HG03097 (cell line): Measurements from ENCODE around the gene PPP1R12A.
"Not testable (repeated sequence)": the region's sequence is repeated elsewhere in the genome, so short reads cannot be mapped to it uniquely, and the experiment has no call there.

Source experiments
- ATAC-seq: cut with Tn5 transposase; IDR thresholded peaks from one replicate; pipeline ENCODE4 v1.9.1; 2021; ENCODE audit not compliant: unreplicated experiment, low FRiP score

Gene PPP1R12A

DNA sequence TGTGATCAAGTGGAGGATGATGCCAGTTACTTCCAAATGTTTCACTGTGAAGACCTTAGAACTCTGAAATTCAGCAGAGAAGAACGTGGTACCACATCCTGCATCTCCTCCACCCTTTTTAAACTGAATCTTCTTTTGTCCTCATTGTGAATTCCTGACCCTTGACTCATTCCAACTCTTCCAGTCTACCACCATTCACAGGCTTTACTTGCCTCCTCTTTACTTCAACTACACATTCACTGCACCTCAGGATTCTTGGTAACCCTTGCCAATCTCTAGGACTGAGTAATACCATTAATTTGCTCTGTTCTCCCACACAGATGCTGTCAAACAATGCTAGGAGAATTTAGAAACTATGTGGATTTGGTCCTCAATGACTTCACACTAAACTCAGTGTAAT is 37.3 kb downstream of the PPP1R12A start:
- no peak for ATAC-seq

DNA sequence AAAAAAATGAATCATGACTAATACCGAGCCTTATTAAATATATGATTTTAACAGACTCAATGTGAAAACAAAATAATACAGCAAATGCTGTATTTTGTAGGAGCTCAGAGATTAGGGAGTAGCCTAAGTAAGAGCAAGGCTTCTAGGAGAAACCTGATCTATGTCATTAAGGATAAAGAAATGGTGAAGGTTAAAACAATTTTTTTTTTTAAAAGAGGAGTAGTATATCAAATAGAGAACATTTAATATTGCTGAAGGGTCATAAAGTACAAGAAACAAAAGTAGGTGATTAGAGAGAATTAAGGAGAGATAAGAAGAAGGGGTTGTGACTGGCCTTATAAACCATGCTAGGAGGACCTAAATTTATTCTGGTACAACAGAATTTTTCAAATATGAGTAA is 39.1 kb downstream of the PPP1R12A start:
- ATAC-seq: no peak

GRCh38 chr12:79895071-79895470 is 39.8 kb downstream of the PPP1R12A start:
- no peak for ATAC-seq

GRCh38 chr12:79891506-79892162 is 43.3 kb downstream of the PPP1R12A start:
- ATAC-seq: no peak

DNA sequence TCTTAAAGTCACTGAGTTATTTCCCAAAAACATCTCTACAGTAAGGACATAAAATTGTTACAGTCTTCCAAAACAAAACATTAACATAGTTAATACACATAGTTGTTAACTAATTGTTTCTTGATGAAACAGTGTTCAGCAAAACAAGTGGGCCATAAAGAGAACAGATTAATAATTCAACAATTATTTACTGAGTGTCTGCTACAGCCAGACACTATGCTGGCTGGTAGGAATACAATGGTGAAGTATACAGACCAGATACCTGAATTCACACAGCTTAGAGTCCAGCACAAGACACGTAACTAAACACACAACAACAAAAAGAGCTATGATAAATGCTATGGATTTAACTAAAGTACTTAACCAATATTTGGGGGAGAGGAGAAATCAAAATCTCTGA is 47.0 kb downstream of the PPP1R12A start:
- ATAC-seq: no peak

DNA sequence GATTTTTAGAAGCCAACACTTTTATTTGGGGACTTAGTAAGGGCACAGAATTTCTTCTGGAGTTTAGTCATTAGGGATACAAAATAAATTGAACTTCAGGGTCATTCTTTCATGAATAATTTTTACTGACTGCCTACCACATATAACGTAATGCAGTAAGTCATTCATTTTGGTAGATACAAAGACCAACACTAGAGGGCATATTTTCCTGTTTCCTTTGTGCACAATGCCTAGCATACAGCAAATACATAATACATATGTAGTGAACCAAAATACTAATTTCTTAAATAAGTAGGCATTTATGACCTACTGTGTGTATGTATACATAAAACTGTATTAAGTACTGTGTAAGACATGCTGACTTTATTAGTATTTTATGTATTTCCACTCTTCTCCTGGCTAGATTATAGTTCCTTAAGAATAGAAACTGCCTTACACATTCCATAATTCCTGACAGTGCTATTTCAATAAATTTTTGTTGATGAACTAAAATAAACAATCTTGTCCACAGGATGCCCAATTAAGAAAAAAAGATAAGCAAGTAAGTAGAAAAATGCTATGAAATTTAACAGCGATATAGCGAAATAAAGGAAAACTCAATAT is 47.9 kb downstream of the PPP1R12A start:
- ATAC-seq: peak; percentile 64

DNA sequence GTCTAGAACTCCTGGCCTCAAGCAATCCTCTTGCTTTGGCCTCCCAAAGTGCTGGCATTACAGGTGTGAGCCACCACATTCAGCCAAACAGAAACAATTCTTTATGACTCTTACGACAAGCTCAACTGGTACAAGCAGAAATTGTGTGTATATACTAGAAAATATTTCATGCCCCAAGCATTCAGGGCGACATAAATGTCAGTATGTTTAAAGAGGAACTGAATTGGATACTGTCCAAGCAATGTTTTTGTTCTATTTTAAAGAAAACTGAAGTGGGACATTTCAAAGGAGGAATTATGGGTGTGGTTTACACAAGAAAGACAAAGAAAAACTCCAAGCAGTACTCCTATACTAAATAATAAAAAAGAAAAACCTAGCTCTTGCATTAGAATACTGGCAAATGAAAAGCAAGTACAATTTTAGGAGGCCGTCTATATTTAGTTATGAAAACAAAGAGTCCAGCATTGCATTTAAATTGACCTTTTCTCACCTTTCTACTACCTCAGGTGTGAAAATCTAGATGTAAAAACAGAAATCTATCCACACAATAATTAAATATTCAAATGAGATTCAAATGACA is 48.9 kb downstream of the PPP1R12A start:
- ATAC-seq: no peak

- no peak for ATAC-seq
These were observed 50.4 kb downstream of the PPP1R12A start for GRCh38 chr12:79884401-79885006.

- no peak for ATAC-seq
These were observed 51.7 kb downstream of the PPP1R12A start for GRCh38 chr12:79883216-79883615.

- no peak for ATAC-seq
These were observed 53.5 kb downstream of the PPP1R12A start for GRCh38 chr12:79881351-79881750.

GRCh38 chr12:79878506-79878905 is 56.4 kb downstream of the PPP1R12A start:
- not testable (repeated sequence) for ATAC-seq

GRCh38 chr12:79877246-79877645 is 57.7 kb downstream of the PPP1R12A start:
- ATAC-seq: no peak

GRCh38 chr12:79874665-79875064 is 60.2 kb downstream of the PPP1R12A start:
- ATAC-seq: no peak

- no peak for ATAC-seq
These were observed 61.7 kb downstream of the PPP1R12A start for GRCh38 chr12:79873201-79873600.

DNA sequence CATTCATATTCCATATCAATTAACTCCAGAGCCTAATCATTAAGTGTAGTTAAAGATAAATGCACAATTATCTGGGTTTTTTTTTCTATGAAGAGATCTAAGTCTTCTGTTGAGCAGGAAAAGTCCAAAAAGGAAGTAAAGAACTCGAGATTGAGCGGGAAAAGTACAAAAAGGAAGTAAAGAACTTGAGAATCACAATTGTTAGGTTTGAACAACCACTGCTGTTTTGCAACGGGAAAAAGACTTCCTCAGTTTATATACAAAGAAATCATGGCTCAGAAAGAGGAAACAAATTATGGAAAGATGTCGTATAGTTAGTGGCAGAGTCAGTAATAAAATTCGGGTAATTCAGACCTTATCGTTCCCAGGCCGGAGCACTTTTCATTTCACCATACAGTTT is 63.3 kb downstream of the PPP1R12A start:
- no peak for ATAC-seq

DNA sequence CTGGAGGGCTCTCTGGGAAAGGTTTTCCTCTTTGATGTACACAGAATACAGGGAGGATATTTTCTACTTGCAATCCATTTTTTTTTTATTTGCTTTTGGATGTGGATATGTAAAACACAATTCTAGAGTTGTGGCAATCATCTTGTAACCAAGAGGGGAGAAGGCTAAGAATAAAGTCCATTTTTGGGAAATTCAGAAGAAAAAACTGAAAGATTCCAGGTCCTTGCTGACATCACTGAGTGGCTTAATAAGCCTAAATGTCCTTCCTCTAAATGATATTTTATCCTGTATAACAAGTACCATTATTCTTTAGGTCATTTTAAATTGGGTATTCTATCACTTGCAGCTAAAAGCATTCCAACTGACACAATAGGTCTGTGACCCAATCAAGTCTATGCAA is 64.0 kb downstream of the PPP1R12A start:
- ATAC-seq: no peak

GRCh38 chr12:79859646-79860045 is 75.3 kb downstream of the PPP1R12A start:
- ATAC-seq: no peak

GRCh38 chr12:79858518-79858917 is 76.4 kb downstream of the PPP1R12A start:
- ATAC-seq: no peak

- no peak for ATAC-seq
These were observed 77.2 kb downstream of the PPP1R12A start for GRCh38 chr12:79857675-79858074.

GRCh38 chr12:79850610-79851299 is 84.1 kb downstream of the PPP1R12A start:
- no peak for ATAC-seq

DNA sequence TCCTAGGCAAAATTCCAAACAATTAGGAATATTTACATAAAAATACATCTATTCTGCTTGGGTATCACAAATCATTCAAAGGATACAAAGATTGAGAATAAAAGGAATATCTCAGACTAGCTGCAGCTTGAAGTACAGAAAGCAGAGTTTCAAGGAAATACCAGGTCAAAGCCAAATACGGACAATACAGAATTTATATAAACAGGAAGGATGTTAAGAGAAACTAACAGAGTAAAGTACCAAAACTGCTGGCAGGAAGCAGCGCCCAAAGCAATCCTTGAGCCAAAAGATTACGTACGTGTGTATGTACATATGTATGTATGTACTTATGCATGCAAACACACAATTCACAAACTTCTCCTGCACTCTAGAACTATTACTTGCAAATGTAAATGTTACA is 86.6 kb downstream of the PPP1R12A start:
- ATAC-seq: no peak
